GM18505 (cell line): ENCODE measurements around the gene RNF38.
"Not testable (repeated sequence)": the region's sequence is repeated elsewhere in the genome, so short reads cannot be mapped to it uniquely, and the experiment has no call there.

ENCODE experiments used
- ATAC-seq: cut with Tn5 transposase; IDR thresholded peaks from one replicate; pipeline ENCODE4 v1.9.1; 2021; ENCODE audit not compliant: unreplicated experiment
- POLR2A ChIP-seq: IDR thresholded peaks from 4 replicates; pipeline ENCODE4 v1.6.1; 2011; ENCODE audit warnings: borderline replicate concordance; ENCODE audit not compliant: insufficient read depth, insufficient read length; ENCODE audit errors: extremely low read depth

Gene RNF38

DNA sequence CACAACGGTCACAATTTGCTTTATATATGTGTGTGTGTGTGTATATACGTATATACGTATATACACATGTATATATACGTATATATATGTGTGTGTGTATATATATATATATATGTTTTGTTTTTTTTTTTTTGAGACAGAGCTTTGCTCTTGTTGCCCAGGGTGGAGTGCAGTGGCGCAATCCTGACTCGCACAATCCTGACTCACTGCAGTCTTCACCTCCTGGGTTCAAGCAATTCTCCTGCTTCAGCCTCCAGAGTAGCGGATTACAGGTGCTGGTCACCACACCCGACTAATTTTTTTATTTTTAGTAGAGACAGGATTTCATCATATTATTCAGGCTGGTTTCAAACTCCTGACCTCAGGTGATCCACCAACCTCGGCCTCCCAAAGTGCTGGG lies 3.1 kb downstream of the RNF38 start:
- ATAC-seq, result no peak
- no peak for TF ChIP-seq POLR2A

DNA sequence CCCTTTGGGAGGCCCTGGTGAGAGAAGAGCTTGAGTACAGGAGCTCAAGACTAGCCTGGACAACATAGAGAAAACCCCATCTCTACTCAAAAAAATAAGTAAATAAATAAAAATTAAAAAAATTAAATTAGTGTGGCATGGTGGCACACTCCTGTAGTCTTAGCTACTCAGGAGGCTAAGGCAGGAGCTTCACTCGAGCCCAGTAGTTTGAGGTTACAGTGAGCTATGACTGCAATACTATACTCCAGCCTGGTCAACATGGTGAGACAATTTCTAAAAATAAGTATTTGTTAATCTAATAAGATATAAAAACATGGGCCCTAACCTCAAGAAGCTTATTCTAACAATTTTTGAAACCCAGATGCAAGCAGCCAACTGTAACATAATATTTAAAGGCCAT lies 7.6 kb downstream of the RNF38 start:
- no peak for TF ChIP-seq POLR2A
- ATAC-seq, result no peak

GRCh38 chr9:36389590-36389989 lies 10.5 kb downstream of the RNF38 start:
- TF ChIP-seq POLR2A, result no peak
- no peak for ATAC-seq

DNA sequence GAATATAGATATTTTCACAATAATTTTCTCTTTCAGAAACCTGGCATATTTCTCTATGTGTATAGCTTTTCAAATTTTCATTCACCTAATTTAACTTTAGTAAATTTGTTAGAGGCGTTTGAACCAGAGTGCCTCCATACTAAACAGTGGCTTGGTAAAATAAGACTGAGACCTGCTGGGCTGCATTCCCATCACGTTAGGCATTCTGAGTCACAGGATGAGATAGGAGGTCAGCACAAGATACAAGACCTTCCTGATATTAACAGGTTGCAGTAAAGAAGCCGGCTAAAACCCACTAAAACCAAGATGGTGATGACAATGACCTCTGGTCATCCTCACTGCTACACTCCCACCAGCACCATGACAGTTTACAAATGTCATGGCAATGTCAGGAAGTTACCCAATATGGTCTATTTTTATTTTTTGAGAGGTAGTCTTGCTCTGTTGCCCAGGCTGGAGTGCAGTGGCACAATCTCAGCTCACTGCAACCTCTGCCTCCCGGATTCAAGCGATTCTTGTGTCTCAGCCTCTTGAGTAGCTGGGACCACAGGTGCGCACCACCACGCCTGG lies 13.6 kb downstream of the RNF38 start:
- ATAC-seq, result not testable (repeated sequence)

GRCh38 chr9:36382484-36382883 lies 17.6 kb downstream of the RNF38 start:
- no peak for ATAC-seq
- no peak for TF ChIP-seq POLR2A

GRCh38 chr9:36364577-36364976 lies 35.5 kb downstream of the RNF38 start:
- no peak for TF ChIP-seq POLR2A
- no peak for ATAC-seq

- no peak for ATAC-seq
- TF ChIP-seq POLR2A, result no peak
Observed at GRCh38 chr9:36363448-36363847, 36.6 kb downstream of the RNF38 start.

GRCh38 chr9:36358486-36358885 lies 41.6 kb downstream of the RNF38 start:
- no peak for ATAC-seq
- TF ChIP-seq POLR2A, result no peak

GRCh38 chr9:36357639-36358038 lies 42.4 kb downstream of the RNF38 start:
- no peak for TF ChIP-seq POLR2A
- no peak for ATAC-seq

GRCh38 chr9:36346569-36346968 lies 53.5 kb downstream of the RNF38 start:
- TF ChIP-seq POLR2A, result no peak
- ATAC-seq, result no peak

GRCh38 chr9:36345103-36345846 lies 54.8 kb downstream of the RNF38 start:
- no peak for ATAC-seq
- TF ChIP-seq POLR2A, result no peak

- no peak for TF ChIP-seq POLR2A
- peak; percentile 53 for ATAC-seq
Observed at GRCh38 chr9:36341936-36342577, 58.0 kb downstream of the RNF38 start.

GRCh38 chr9:36337865-36338264 lies 62.2 kb downstream of the RNF38 start:
- no peak for ATAC-seq
- no peak for TF ChIP-seq POLR2A

DNA sequence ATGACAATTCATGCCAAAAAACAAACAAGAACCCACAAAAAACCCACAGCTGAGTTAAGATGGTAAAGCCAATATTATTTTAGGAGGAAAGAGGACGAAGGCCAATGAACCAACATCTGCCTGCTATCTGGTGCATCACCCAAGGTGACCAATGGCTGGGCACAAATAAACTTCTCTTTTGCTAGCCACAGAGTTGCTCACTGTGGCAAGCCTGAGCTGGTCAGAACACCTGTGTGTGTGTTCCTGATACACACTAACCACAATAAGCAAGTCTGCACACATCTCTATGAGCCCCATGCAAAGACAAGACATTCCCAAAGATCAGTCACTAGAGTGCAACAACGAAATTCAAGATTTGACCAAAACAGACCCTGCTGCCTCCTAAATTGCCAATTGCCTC lies 63.1 kb downstream of the RNF38 start:
- TF ChIP-seq POLR2A, result no peak
- ATAC-seq, result no peak
